SK-N-SH treated with all-trans-retinoic acid at 6 μM for 48 hours (cell line): ENCODE measurements around the gene SCCPDH.

Experiments
- ATAC-seq: fragments of 200-7000 bp; cut with Tn5 transposase; 3 replicates; pipeline ENCODE4 v1.9.1; 2020; ENCODE audit warnings: mild to moderate bottlenecking, moderate library complexity
- BACH2 ChIP-seq: fragments of 250-450 bp; sonication (Bioruptor Pico); IDR thresholded peaks from 2 replicates; pipeline ENCODE4 v1.9.0; 2021; ENCODE audit warnings: mild to moderate bottlenecking, borderline replicate concordance
- CREB5 ChIP-seq: fragments of 250-450 bp; sonication (Bioruptor Pico); IDR thresholded peaks from 2 replicates; pipeline ENCODE4 v1.5.1; 2020; ENCODE audit warnings: low read depth, mild to moderate bottlenecking, moderate library complexity
- CSDC2 ChIP-seq: fragments of 250-450 bp; sonication (Bioruptor Pico); IDR thresholded peaks from 2 replicates; pipeline ENCODE4 v1.5.0; 2020; ENCODE audit warnings: mild to moderate bottlenecking, moderate library complexity
- CSRNP3 ChIP-seq: fragments of 250-450 bp; sonication (Bioruptor Pico); IDR thresholded peaks from 2 replicates; pipeline ENCODE4 v1.5.1; 2021; ENCODE audit warnings: mild to moderate bottlenecking, moderate library complexity
- ESRRG ChIP-seq: fragments of 250-450 bp; sonication (Bioruptor Pico); IDR thresholded peaks from 2 replicates; pipeline ENCODE4 v1.6.1; 2021; ENCODE audit warnings: mild to moderate bottlenecking
- GLIS3 ChIP-seq: fragments of 250-450 bp; sonication (Bioruptor Pico); IDR thresholded peaks from 2 replicates; pipeline ENCODE4 v1.5.0; 2020; ENCODE audit warnings: mild to moderate bottlenecking, moderate library complexity
- ISL1 ChIP-seq: fragments of 250-450 bp; sonication (Bioruptor Pico); IDR thresholded peaks from 2 replicates; pipeline ENCODE4 v2.1.2; 2022; ENCODE audit warnings: mild to moderate bottlenecking, moderate library complexity
- OSR1 ChIP-seq: fragments of 250-450 bp; sonication (Bioruptor Pico); IDR thresholded peaks from 2 replicates; pipeline ENCODE4 v1.8.0; 2022; ENCODE audit warnings: moderate library complexity, mild to moderate bottlenecking, inconsistent platforms
- PATZ1 ChIP-seq: fragments of 250-450 bp; sonication (Bioruptor Pico); IDR thresholded peaks from 2 replicates; pipeline ENCODE4 v1.8.0; 2020; ENCODE audit warnings: mild to moderate bottlenecking, moderate library complexity, borderline replicate concordance
- POU6F1 ChIP-seq: fragments of 250-450 bp; sonication (Bioruptor Pico); IDR thresholded peaks from 2 replicates; pipeline ENCODE4 v1.8.0; 2021; ENCODE audit warnings: low read depth, mild to moderate bottlenecking, moderate library complexity, borderline replicate concordance
- PPARA ChIP-seq: fragments of 250-450 bp; sonication (Bioruptor Pico); IDR thresholded peaks from 2 replicates; pipeline ENCODE4 v1.5.0; 2020; ENCODE audit warnings: mild to moderate bottlenecking, borderline replicate concordance
- RARB ChIP-seq: fragments of 250-450 bp; sonication (Bioruptor Pico); IDR thresholded peaks from 2 replicates; pipeline ENCODE4 v1.8.0; 2021; ENCODE audit warnings: mild to moderate bottlenecking, moderate library complexity
- SNAI2 ChIP-seq: fragments of 250-450 bp; sonication (Bioruptor Pico); IDR thresholded peaks from 2 replicates; pipeline ENCODE4 v1.5.0; 2020; ENCODE audit warnings: mild to moderate bottlenecking, moderate library complexity
- TCF4 ChIP-seq: fragments of 250-450 bp; sonication (Bioruptor Pico); IDR thresholded peaks from 2 replicates; pipeline ENCODE4 v1.8.0; 2021; ENCODE audit warnings: mild to moderate bottlenecking, moderate library complexity, borderline replicate concordance
- ZC3H10 ChIP-seq: fragments of 250-450 bp; sonication (Bioruptor Pico); IDR thresholded peaks from 2 replicates; pipeline ENCODE4 v1.5.1; 2021; ENCODE audit warnings: mild to moderate bottlenecking, moderate library complexity
- ZFP30 ChIP-seq: fragments of 450-650 bp; formaldehyde crosslinking; IDR thresholded peaks from 2 replicates; pipeline ENCODE4 v1.5.0; 2022; ENCODE audit warnings: mild to moderate bottlenecking, moderate library complexity
- ZNF565 ChIP-seq: fragments of 450-650 bp; formaldehyde crosslinking; conservative IDR thresholded peaks from 2 replicates; pipeline ENCODE4 v1.5.0; 2020; ENCODE audit warnings: low read depth, mild to moderate bottlenecking, moderate library complexity
- ZNF8 ChIP-seq: fragments of 450-650 bp; formaldehyde crosslinking; IDR thresholded peaks from 2 replicates; pipeline ENCODE4 v1.5.0; 2020; ENCODE audit warnings: mild to moderate bottlenecking, moderate library complexity

SCCPDH gene

GRCh38 chr1:246785494-246786111 lies 61.4 kb downstream of the SCCPDH start:
- TF ChIP-seq CREB5 = no peak
- no peak for ATAC-seq

- no peak; the same call in 2 of the 3 replicates for ATAC-seq
- TF ChIP-seq ZNF8 (CRISPR knock-in tag) = no peak
- TF ChIP-seq RARB (CRISPR knock-in tag) = no peak
- no peak for TF ChIP-seq ZNF565
- no peak for TF ChIP-seq ESRRG (CRISPR knock-in tag)
- TF ChIP-seq OSR1 (CRISPR knock-in tag) = no peak
- no peak for TF ChIP-seq PPARA (CRISPR knock-in tag)
- no peak for TF ChIP-seq CSRNP3 (CRISPR knock-in tag)
- no peak for TF ChIP-seq ZC3H10 (CRISPR knock-in tag)
- no peak for TF ChIP-seq GLIS3
- TF ChIP-seq ISL1 = no peak
- no peak for TF ChIP-seq SNAI2
- TF ChIP-seq TCF4 (CRISPR knock-in tag) = no peak
- TF ChIP-seq POU6F1 (CRISPR knock-in tag) = no peak
- TF ChIP-seq CSDC2 (CRISPR knock-in tag) = no peak
- no peak for TF ChIP-seq CREB5
- TF ChIP-seq, all 23 proteins: peak for 0
Measured at GRCh38 chr1:246786606-246787238, 62.5 kb downstream of the SCCPDH start.

- TF ChIP-seq CSDC2 (CRISPR knock-in tag) (no peak), TCF4 (CRISPR knock-in tag) (no peak), POU6F1 (CRISPR knock-in tag) (no peak), ZFP30 (CRISPR knock-in tag) (no peak), ZNF565 (no peak), CSRNP3 (CRISPR knock-in tag) (no peak), ISL1 (no peak), PATZ1 (CRISPR knock-in tag) (no peak), BACH2 (CRISPR knock-in tag) (no peak)
- no peak for ATAC-seq
Measured at GRCh38 chr1:246787781-246788513, 63.7 kb downstream of the SCCPDH start.
